K562 (cell line): ENCODE data around the gene RHBG. TPM values are rescaled to one million over a fixed set of nuclear protein-coding genes. Genes with fewer than 3 reads are reported as not detected.

Source experiments
- ATAC-seq: fragments of 200-7000 bp; cut with Tn5 transposase; 3 replicates; pipeline ENCODE4 v1.9.1; 2020; ENCODE audit warnings: moderate library complexity
- BruUV-seq: library from RNA; stranded (reverse); fragments of 400-500 nt; replicated peaks from 2 replicates; lab custom pipeline; 2021; lab: Mats Ljungman, UMichigan
- CTCF ChIA-PET: fragments of 300-600 bp; formaldehyde crosslinking; extraction: SDS; loops from one replicate; lab custom pipeline; 2021; ENCODE audit warnings: low intra/inter-chr PET ratio; lab: Yijun Ruan, JAX
- POLR2A ChIA-PET: fragments of 300-600, 350-650 bp; sonication (Branson Sonifier 250); formaldehyde crosslinking; extraction: SDS; loops from one replicate; lab custom pipeline; 2021; ENCODE audit warnings: antibody characterized with exemption, inconsistent platforms; lab: Yijun Ruan, JAX
- DNase-seq, 4 experiments: peaks; one replicate each; pipeline versions ENCODE4 v3.0.0 to v3.0.0-alpha.2; 2011 to 2018; ENCODE audit warnings: low spot score in 3 of 4, mixed read lengths in 3 of 4; ENCODE audit errors: extremely low read depth in 1 of 4
- FAIRE-seq: peaks from 2 replicates; lab custom pipeline; 2011; peaks lifted over from hg19 to GRCh38; lab: Jason Lieb, UNC
- H2AFZ ChIP-seq: 2 replicates; pipeline ENCODE4 v1.6.0; 2011; ENCODE audit warnings: low read depth, low read length, control low read depth, inconsistent platforms
- H3K27ac ChIP-seq: fragments of 200-600 bp; 3 replicates; pipeline ENCODE4 v1.8.0; 2011; ENCODE audit warnings: low read depth, mild to moderate bottlenecking, control low read depth, inconsistent platforms, low read length, moderate library complexity, mixed read lengths; ENCODE audit errors: extremely low read depth
- H3K27me3 ChIP-seq, 2 experiments: fragments of 300-600 bp in 1 of 2; 2 replicates in 1 of 2; 3 replicates in 1 of 2; pipeline versions ENCODE4 v1.6.0 to v1.8.0; 2011; ENCODE audit warnings: inconsistent platforms in 2 of 2, low read length in 2 of 2, mild to moderate bottlenecking in 1 of 2, mixed read lengths in 1 of 2, moderate library complexity in 1 of 2; ENCODE audit not compliant: control insufficient read depth in 2 of 2, insufficient read depth in 2 of 2
- H3K36me3 ChIP-seq: fragments of 300-600 bp; 3 replicates; pipeline ENCODE4 v1.8.0; 2011; ENCODE audit warnings: mild to moderate bottlenecking, low read length, inconsistent platforms; ENCODE audit not compliant: control insufficient read depth, insufficient read depth
- H3K4me1 ChIP-seq, 2 experiments: fragments of 200-600 bp in 1 of 2; replicated peaks in 1 of 2; 2 replicates in 1 of 2; 3 replicates in 1 of 2; pipeline versions ENCODE4 v1.5.1 to v1.8.0; 2011; ENCODE audit warnings: inconsistent platforms in 2 of 2, low read length in 2 of 2, mild to moderate bottlenecking in 1 of 2, mixed read lengths in 1 of 2, moderate library complexity in 1 of 2; ENCODE audit not compliant: control insufficient read depth in 2 of 2, insufficient read depth in 2 of 2
- H3K4me2 ChIP-seq: 2 replicates; pipeline ENCODE4 v1.6.1; 2011; ENCODE audit warnings: low read length, control low read depth, inconsistent platforms, mixed read lengths; ENCODE audit not compliant: insufficient read depth
- H3K4me3 ChIP-seq: fragments of 200-600 bp; sonication (generic), shearing (Covaris generic); 2 replicates; pipeline ENCODE4 v1.5.1; 2016; ENCODE audit warnings: control low read depth, inconsistent platforms
- H3K79me2 ChIP-seq: fragments of 200-600 bp; 3 replicates; pipeline ENCODE4 v1.8.0; 2011; ENCODE audit warnings: low read length, inconsistent platforms; ENCODE audit not compliant: control insufficient read depth, insufficient read depth
- H3K9ac ChIP-seq, 2 experiments: 2 replicates each; pipeline versions ENCODE4 v1.6.0 to v1.6.1; 2011; ENCODE audit warnings: low read depth in 2 of 2, low read length in 2 of 2, control low read depth in 1 of 2, inconsistent platforms in 1 of 2, mild to moderate bottlenecking in 1 of 2, mixed read lengths in 1 of 2; ENCODE audit not compliant: insufficient read depth in 1 of 2
- H3K9me1 ChIP-seq: one replicate; pipeline ENCODE4 v1.6.0; 2011; ENCODE audit warnings: inconsistent platforms, mild to moderate bottlenecking, low read length, moderate library complexity; ENCODE audit not compliant: control insufficient read depth, insufficient read depth
- H3K9me3 ChIP-seq: replicated peaks from 2 replicates; pipeline ENCODE4 v1.5.1; 2011; ENCODE audit warnings: low read depth, low read length, inconsistent platforms; ENCODE audit not compliant: control insufficient read depth, insufficient read depth
- H4K20me1 ChIP-seq: replicated peaks from 2 replicates; pipeline ENCODE4 v1.6.1; 2011; ENCODE audit warnings: low read length, inconsistent platforms, mixed read lengths; ENCODE audit not compliant: control insufficient read depth, insufficient read depth
- ARID3A ChIP-seq: IDR thresholded peaks from 2 replicates; pipeline ENCODE4 v1.6.1; 2012; ENCODE audit warnings: low read depth, low read length, improper control_type of control experiment, borderline replicate concordance
- ASH1L ChIP-seq: fragments of 450-650 bp; IDR thresholded peaks from 2 replicates; pipeline ENCODE4 v1.6.1; 2018; ENCODE audit warnings: borderline replicate concordance, mild to moderate bottlenecking, low read depth; ENCODE audit not compliant: partially characterized antibody
- BRD9 ChIP-seq: fragments of 450-650 bp; IDR thresholded peaks from 2 replicates; pipeline ENCODE4 v1.6.1; 2018; ENCODE audit warnings: low read depth; ENCODE audit not compliant: partially characterized antibody
- DMBX1 ChIP-seq: fragments of 250-450 bp; sonication (Bioruptor Pico); IDR thresholded peaks from 2 replicates; pipeline ENCODE4 v1.8.0; 2022; ENCODE audit warnings: inconsistent platforms, mild to moderate bottlenecking, moderate library complexity, borderline replicate concordance
- HDAC1 ChIP-seq, 2 experiments: fragments of 450-650 bp; IDR thresholded peaks; 2 replicates each; pipeline ENCODE4 v1.6.1; 2016 to 2017; ENCODE audit warnings: inconsistent platforms in 1 of 2, mild to moderate bottlenecking in 1 of 2, moderate library complexity in 1 of 2
- ILK ChIP-seq: fragments of 450-650 bp; IDR thresholded peaks from 2 replicates; pipeline ENCODE4 v1.6.1; 2016; ENCODE audit warnings: missing genetic modification characterization, low read depth, mild to moderate bottlenecking, missing compliant biosample characterization, moderate library complexity, borderline replicate concordance
- KLF1 ChIP-seq: fragments of 450-650 bp; IDR thresholded peaks from 2 replicates; pipeline ENCODE4 v1.6.1; 2016; ENCODE audit warnings: missing genetic modification characterization, missing compliant biosample characterization
- NCOR1 ChIP-seq: fragments of 450-650 bp; IDR thresholded peaks from 2 replicates; pipeline ENCODE4 v1.6.1; 2016; ENCODE audit warnings: mild to moderate bottlenecking, moderate library complexity
- NR1H2 ChIP-seq: sonication (generic); formaldehyde crosslinking; IDR thresholded peaks from 2 replicates; pipeline ENCODE4 v1.4.0; 2020; ENCODE audit warnings: mild to moderate bottlenecking, missing genetic modification reagents
- NR2C1 ChIP-seq, 2 experiments: fragments of 450-650 bp; IDR thresholded peaks; 2 replicates each; pipeline ENCODE4 v1.6.1; 2017; ENCODE audit warnings: mild to moderate bottlenecking in 2 of 2, antibody characterized with exemption in 1 of 2, inconsistent platforms in 1 of 2, missing compliant biosample characterization in 1 of 2, missing genetic modification characterization in 1 of 2
- PHF21A ChIP-seq: fragments of 450-650 bp; IDR thresholded peaks from 2 replicates; pipeline ENCODE4 v1.6.1; 2017; ENCODE audit warnings: low read depth, borderline replicate concordance
- POLR2G ChIP-seq: fragments of 200-400 bp; formaldehyde crosslinking; IDR thresholded peaks from 2 replicates; pipeline ENCODE4 v1.6.1; 2017; ENCODE audit warnings: low read depth, mild to moderate bottlenecking, antibody characterized with exemption, low read length, moderate library complexity
- RFX1 ChIP-seq: fragments of 450-650 bp; IDR thresholded peaks from 2 replicates; pipeline ENCODE4 v1.6.1; 2016; ENCODE audit warnings: mild to moderate bottlenecking, moderate library complexity
- TBP ChIP-seq: optimal IDR thresholded peaks from 2 replicates; pipeline ENCODE3; 2011; ENCODE audit warnings: low read depth, low read length, improper control_type of control experiment
- ZNF395 ChIP-seq: fragments of 200-800 bp; sonication (Bioruptor generic); IDR thresholded peaks from 2 replicates; pipeline ENCODE4 v1.6.1; 2017; ENCODE audit warnings: missing genetic modification characterization, missing compliant biosample characterization
- WGBS: fragments of 100-300 bp; shearing (Covaris generic); methylation state at CpG from one replicate; pipeline ENCODE4 v1.1.6; 2016; ENCODE audit warnings: low coverage, mixed read lengths; ENCODE audit not compliant: insufficient coverage; ENCODE audit errors: missing lambda C conversion rate; 5-methylcytosine and 5-hydroxymethylcytosine counted together
- in situ Hi-C: fragments of 300-500 bp; cut with MboI; formaldehyde crosslinking; loops from 4 replicates; pipeline ENCODE4 v1.15.0; 2018; ENCODE audit warnings: inconsistent platforms, mixed read lengths
- intact Hi-C: fragments of 100-400 bp; cut with micrococcal nuclease; formaldehyde crosslinking; loops from 2 replicates; pipeline ENCODE4 v1.14.2; 2022
- polyA plus RNA-seq, 8 experiments: library from polyadenylated mRNA; depleted of rRNA in 4 of 8; stranded (reverse) in 5 of 8; unstranded in 3 of 8; fragments of >200 nt; fragmentation: Nextera tagmentation in 2 of 8; fragmentation: Illumina TruSeq in 1 of 8; extraction: Ambion mirVana in 2 of 8; extraction: Trizol in 1 of 8; gene quantifications; 2 replicates each; pipeline versions ENCODE4 v1.2.1 to v1.2.3, GENCODE V29; 2011 to 2014; ENCODE audit warnings: inconsistent platforms in 1 of 8, missing spikeins in 1 of 8
- total RNA-seq, 7 experiments: library from RNA; depleted of rRNA in 6 of 7; stranded (reverse); fragments of >200 nt in 6 of 7; fragmentation: Illumina TruSeq in 2 of 7; extraction: Trizol in 2 of 7; gene quantifications; 2 replicates each; pipeline versions ENCODE4 v1.2.1 to v1.2.3, GENCODE V29; 2011 to 2021; ENCODE audit warnings: low replicate concordance in 1 of 7

RHBG gene
- total and polyA plus RNA-seq, 9 of the 15 experiments (the other 6 are each of a cell fraction or from before 2014, with no cell fraction given) = not detected

GRCh38 chr1:156372876-156373275, 3.9 kb downstream of the RHBG start:
- H3K27me3 ChIP-seq = peaks cover 0 to 15% of the 10 kb centered on the region in 2 experiments; a peak in 4 of 5 replicates
- POLR2A ChIA-PET = interaction anchor here (1.0 to 1.1 kb wide), 2 partner anchors 9 to 73 kb away, joined by 3 to 5 read pairs; no protein-coding TSS in a partner anchor
- no peaks in the 10 kb centered on the region for H3K9me1 ChIP-seq
- H3K79me2 ChIP-seq = no peaks in the 10 kb centered on the region
- H3K36me3 ChIP-seq = no peaks in the 10 kb centered on the region
- DNase-seq = no peak
- H3K4me3 ChIP-seq = no peak overlapping the region
- no peak for FAIRE-seq
- H3K9me3 ChIP-seq = no peaks in the 10 kb centered on the region
- peaks cover 0 to 22% of the 10 kb centered on the region in 2 experiments; a peak in 3 of 5 replicates for H3K4me1 ChIP-seq
- WGBS = 2% methylated on average over 4 of the region's 4 CpGs
- ATAC-seq = no peak
- H2AFZ ChIP-seq = no peak overlapping the region
- intact Hi-C loops (no loop called here), in situ Hi-C loops (no loop called here)
- H4K20me1 ChIP-seq = no peaks in the 10 kb centered on the region
- H3K4me2 ChIP-seq = no peak overlapping the region
- H3K9ac ChIP-seq = no peak overlapping the region
- no peak overlapping the region for H3K27ac ChIP-seq
- no TSS peak for BruUV-seq
- CTCF ChIA-PET = no interaction called here
- TF ChIP-seq NR1H2 (CRISPR knock-in tag) = no peak
- TF ChIP-seq ARID3A = no peak
- TF ChIP-seq POLR2G = no peak
- no peak for TF ChIP-seq NCOR1
- TF ChIP-seq RFX1 = no peak
- TF ChIP-seq TBP = no peak
- no peak for TF ChIP-seq ILK
- no peak for TF ChIP-seq NR2C1 (IDR thresholded peaks at IDR 0.05)
- TF ChIP-seq NR2C1 (tag; IDR thresholded peaks at IDR 0.05) = no peak
- TF ChIP-seq ZNF395 (CRISPR knock-in tag) = no peak
- TF ChIP-seq KLF1 (tag) = no peak
- TF ChIP-seq ASH1L = no peak
- TF ChIP-seq BRD9 = no peak
- no peak for TF ChIP-seq PHF21A
- TF ChIP-seq DMBX1 = no peak
- no peak for TF ChIP-seq HDAC1 (IDR thresholded peaks at IDR 0.05)
